Measurements from ENCODE around the gene RNPS1. TPM values are rescaled to one million over a fixed set of nuclear protein-coding genes. Genes with fewer than 3 reads are reported as not detected.

RNPS1 gene
- total RNA-seq, 2 experiments from 2014 or later, result 225 to 339 TPM

- intact Hi-C loops (cut with micrococcal nuclease; ENCODE audit: unreplicated experiment), result no loop called here
- H3K79me2 ChIP-seq (ENCODE audit: insufficient read depth, low read depth, low read length), result peaks cover 26% of the 10 kb centered on the region; the same call in 1 of the 2 replicates
- peak overlapping the region; percentile 66 for H3K4me2 ChIP-seq (ENCODE audit: low read length)
- BruUV-seq (replicated peaks), result no TSS peak
- peaks cover 16% of the 10 kb centered on the region; the same call in 1 of the 2 replicates for H3K36me3 ChIP-seq (ENCODE audit: insufficient read depth, low read length)
- peak overlapping the region; percentile 75 for H3K27ac ChIP-seq (ENCODE audit: low read depth, low read length, poor library complexity, severe bottlenecking)
- H3K4me3 ChIP-seq (ENCODE audit: low read depth, low read length, poor library complexity, severe bottlenecking), result peak overlapping the region; percentile 97
- H3K9me3 ChIP-seq (ENCODE audit: low read length), result no peaks in the 10 kb centered on the region
- DNase-seq (ENCODE audit: low spot score), result no peak
- ChIA-PET POLR2A (interaction anchor here (0.6 kb wide), 1 partner anchor 146 kb away, joined by 3 read pairs; no protein-coding TSS in a partner anchor), CTCF (ENCODE audit: unreplicated experiment) (no interaction called here)
- peaks cover 13% of the 10 kb centered on the region; the same call in 1 of the 2 replicates for H4K20me1 ChIP-seq (ENCODE audit: insufficient read depth, low read length)
- H3K4me1 ChIP-seq (ENCODE audit: insufficient read depth, low read length, poor library complexity, severe bottlenecking), result peaks cover 26% of the 10 kb centered on the region
- H3K9me2 ChIP-seq (ENCODE audit: insufficient read depth, low read length), result no peaks in the 10 kb centered on the region
- TF ChIP-seq EZH2phosphoT487 (IDR thresholded peaks at IDR 0.05; ENCODE audit: borderline replicate concordance, low read depth, low read length) (no peak), CTCF (conservative IDR thresholded peaks at IDR 0.05; ENCODE audit: low read length) (no peak)
- H2AFZ ChIP-seq (ENCODE audit: low read length), result no peak overlapping the region
Measured at GRCh38 chr16:2216330-2216729, 51.6 kb downstream of the RNPS1 start.

GRCh38 chr16:2214719-2214968 lies 53.3 kb downstream of the RNPS1 start, which contains the start of gene PGP:
TSS of gene PGP (minus strand) at chr16:2214840. CDS start at chr16:2214777, 63 bp downstream.
- CTCF ChIA-PET (ENCODE audit: unreplicated experiment), result interaction anchor here (0.5 to 0.6 kb wide), 2 partner anchors 10 to 1803 kb away, joined by 3 read pairs; no protein-coding TSS in a partner anchor
- H3K4me2 ChIP-seq (ENCODE audit: low read length), result peak within 1 kb of the TSS; percentile 80
- H3K4me1 ChIP-seq (ENCODE audit: insufficient read depth, low read length, poor library complexity, severe bottlenecking), result peaks cover 26% of the 10 kb centered on the region
- peak within 1 kb of the TSS; percentile 98 for H3K4me3 ChIP-seq (ENCODE audit: low read depth, low read length, poor library complexity, severe bottlenecking)
- H3K36me3 ChIP-seq (ENCODE audit: insufficient read depth, low read length), result peaks cover 20% of the 10 kb centered on the region; the same call in 1 of the 2 replicates
- no peaks in the 10 kb centered on the region for H3K9me3 ChIP-seq (ENCODE audit: low read length)
- no peak for DNase-seq (ENCODE audit: low spot score)
- peak within 1 kb of the TSS; percentile 75 for H3K27ac ChIP-seq (ENCODE audit: low read depth, low read length, poor library complexity, severe bottlenecking)
- no TSS peak for BruUV-seq (replicated peaks)
- intact Hi-C loops (cut with micrococcal nuclease; ENCODE audit: unreplicated experiment), result no loop called here
- H3K9me2 ChIP-seq (ENCODE audit: insufficient read depth, low read length), result no peaks in the 10 kb centered on the region
- H2AFZ ChIP-seq (ENCODE audit: low read length), result peak within 1 kb of the TSS; percentile 45; the same call in 1 of the 2 replicates
- TF ChIP-seq CTCF (conservative IDR thresholded peaks at IDR 0.05; ENCODE audit: low read length), result no peak
- no peak for TF ChIP-seq EZH2phosphoT487 (IDR thresholded peaks at IDR 0.05; ENCODE audit: borderline replicate concordance, low read depth, low read length)
- POLR2A ChIA-PET, result interaction anchor here (0.6 to 1.4 kb wide), 4 partner anchors 8 to 199 kb away, joined by 3 to 10 read pairs (median 4); partner anchors contain the start of gene TRAF7
- peaks cover 26% of the 10 kb centered on the region; the same call in 1 of the 2 replicates for H3K79me2 ChIP-seq (ENCODE audit: insufficient read depth, low read depth, low read length)
- peaks cover 13% of the 10 kb centered on the region; the same call in 1 of the 2 replicates for H4K20me1 ChIP-seq (ENCODE audit: insufficient read depth, low read length)

Data from OCI-LY7 (cell line).